Adrenal gland (tissue), 5 donors: ENCODE data around the gene SH2D7.

ENCODE experiments used
- CTCF ChIP-seq, 6 experiments: fragments of 450-650 bp in 4 of 6; fragments of 200-600 bp in 2 of 6; sonication (generic) in 1 of 6; IDR thresholded peaks; 1 replicate in 5 of 6; 2 replicates in 1 of 6; pipeline versions ENCODE4 v1.5.1 to v1.8.0; 2016 to 2021; ENCODE audit warnings: antibody characterized with exemption in 6 of 6, mild to moderate bottlenecking in 2 of 6, moderate library complexity in 1 of 6
- POLR2A ChIP-seq, 2 donors: fragments of 450-650 bp; IDR thresholded peaks; one replicate each; pipeline ENCODE4 v1.6.1; 2017; ENCODE audit warnings: antibody characterized with exemption in 2 of 2, mild to moderate bottlenecking in 2 of 2, moderate library complexity in 1 of 2
- donor health status: DM: no; HTN: no; CAD: no.

- no peak for TF ChIP-seq CTCF (IDR thresholded peaks at IDR 0.05)
- no peak for TF ChIP-seq POLR2A (IDR thresholded peaks at IDR 0.05)
Observed at GRCh38 chr15:78093242-78094020, 1.1 kb downstream of the SH2D7 start.
